ENCODE data around the gene DNAH14. TPM values are rescaled to one million over a fixed set of nuclear protein-coding genes. Genes with fewer than 3 reads are reported as not detected.

DNAH14 gene
- total and polyA plus RNA-seq, 9 of the 15 experiments (the other 6 are each of a cell fraction or from before 2014, with no cell fraction given), result 58.4 to 142 (median 98.4) TPM

DNA sequence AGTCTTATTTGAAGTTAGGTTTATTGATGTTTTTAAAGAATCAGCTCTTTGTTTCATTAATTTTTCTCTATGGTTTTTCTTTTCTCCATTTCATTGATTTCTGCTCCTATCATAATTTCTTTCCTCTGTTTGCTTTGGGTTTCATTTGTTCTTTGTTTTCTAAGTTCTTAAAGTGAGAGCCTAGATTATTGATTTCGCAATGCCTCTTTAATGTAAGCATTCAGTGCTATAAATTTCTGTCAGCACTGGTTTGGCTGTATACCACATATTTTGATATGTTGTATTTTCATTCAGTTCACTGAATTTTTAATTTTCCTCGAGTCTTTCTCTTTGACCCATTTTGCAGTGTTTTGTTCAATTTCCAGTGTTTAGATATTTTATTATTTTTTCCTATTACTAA lies 68.7 kb downstream of the DNAH14 start:
- FAIRE-seq (no peak), DNase-seq (ENCODE audit: extremely low read depth in 1 of 4, low spot score in 3 of 4) (no peak), ATAC-seq (no peak)
- Histone ChIP-seq H3K9ac (ENCODE audit: insufficient read depth in 1 of 2, low read depth in 2 of 2, low read length in 2 of 2) (no peak overlapping the region), H3K9me3 (replicated peaks; ENCODE audit: control insufficient read depth, insufficient read depth, low read depth, low read length) (no peaks in the 10 kb centered on the region), H3K79me2 (ENCODE audit: control insufficient read depth, insufficient read depth, low read length) (no peaks in the 10 kb centered on the region), H3K36me3 (ENCODE audit: control insufficient read depth, insufficient read depth, low read length) (no peaks in the 10 kb centered on the region), H3K9me1 (ENCODE audit: control insufficient read depth, insufficient read depth, low read length) (no peaks in the 10 kb centered on the region), H3K27me3 (ENCODE audit: control insufficient read depth in 2 of 2, insufficient read depth in 2 of 2, low read length in 2 of 2) (no peaks in the 10 kb centered on the region), H3K4me1 (replicated peaks in 1 of 2; ENCODE audit: control insufficient read depth in 2 of 2, insufficient read depth in 2 of 2, low read length in 2 of 2) (no peaks in the 10 kb centered on the region), H3K4me2 (ENCODE audit: insufficient read depth, low read length) (no peak overlapping the region), H2AFZ (ENCODE audit: low read depth, low read length) (no peak overlapping the region), H4K20me1 (replicated peaks; ENCODE audit: control insufficient read depth, insufficient read depth, low read length) (no peaks in the 10 kb centered on the region), H3K27ac (ENCODE audit: extremely low read depth, low read depth, low read length) (no peak overlapping the region), H3K4me3 (no peak overlapping the region)
- BruUV-seq (replicated peaks), result no TSS peak
- in situ Hi-C loops (cut with MboI) (no loop called here), intact Hi-C loops (cut with micrococcal nuclease) (no loop called here)
- WGBS (ENCODE audit: insufficient coverage, low coverage, missing lambda C conversion rate), result 37% methylated on average over 2 of the region's 2 CpGs
- ChIA-PET CTCF (ENCODE audit: low intra/inter-chr PET ratio) (no interaction called here), POLR2A (no interaction called here)
- TF ChIP-seq CEBPB (tag; IDR thresholded peaks at IDR 0.05) (peak; percentile 84), IRF9 (tag; IDR thresholded peaks at IDR 0.05) (peak; percentile 24; the same call in 1 of the 2 replicates), EP300 (IDR thresholded peaks at IDR 0.05; ENCODE audit: low read length) (no peak), HOXB6 (CRISPR knock-in tag; IDR thresholded peaks at IDR 0.05; ENCODE audit: borderline replicate concordance) (no peak), STAT5A (IDR thresholded peaks at IDR 0.05; ENCODE audit: borderline replicate concordance, low read length) (no peak), CEBPG (CRISPR knock-in tag; IDR thresholded peaks at IDR 0.05) (no peak), CEBPG (tag; conservative IDR thresholded peaks at IDR 0.05 in 1 of 2, IDR thresholded peaks at IDR 0.05 in 1 of 2) (peak; percentile 57 to 88; a peak in 3 of 4 replicates)

Data from K562 (cell line).